ENCODE results near the gene TMEM129. TPM values are rescaled to one million over a fixed set of nuclear protein-coding genes. Genes with fewer than 3 reads are reported as not detected.

Gene TMEM129
- polyA plus RNA-seq, 1 donor from 2014 or later, result 46.1 TPM

- no peaks in the 10 kb centered on the region for H3K9me3 Mint-ChIP-seq
- no peaks in the 10 kb centered on the region for H3K4me1 Mint-ChIP-seq
- H3K27ac Mint-ChIP-seq, result no peak overlapping the region
- H3K27me3 Mint-ChIP-seq, result peaks cover 10% of the 10 kb centered on the region
- H3K4me3 Mint-ChIP-seq, result peak overlapping the region in 1 of 4 donors; percentile 50
- no peaks in the 10 kb centered on the region for H3K36me3 Mint-ChIP-seq
Observed at GRCh38 chr4:1762264-1763010, 41.3 kb upstream of the TMEM129 start.

DNA sequence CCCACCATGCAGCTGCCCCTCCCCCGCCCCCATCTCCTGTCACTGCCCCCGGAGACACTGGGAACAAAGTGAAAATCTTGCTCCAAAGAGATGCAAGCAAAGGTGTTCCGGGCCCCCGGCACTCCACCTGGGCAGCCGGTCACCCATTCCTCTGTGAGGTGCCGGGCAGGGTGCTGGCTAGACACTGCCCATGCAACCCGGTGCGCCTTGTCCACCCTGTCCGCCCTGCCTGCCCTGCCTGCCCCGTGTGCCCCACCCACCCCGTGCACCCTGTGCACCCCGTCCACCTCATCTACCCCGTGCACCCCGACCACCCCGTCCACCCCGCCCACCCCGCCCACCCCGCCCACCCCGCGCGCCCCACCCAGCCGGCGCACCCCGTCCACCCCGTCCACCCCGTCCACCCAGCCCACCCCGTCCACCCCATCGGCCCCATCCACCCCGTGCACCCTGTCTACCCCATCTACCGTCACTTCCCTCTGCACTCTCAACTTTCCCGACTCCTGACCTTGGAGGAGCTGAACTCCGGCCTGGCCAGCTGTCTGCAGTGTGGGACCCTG lies 40.1 kb upstream of the TMEM129 start:
- peaks cover 10% of the 10 kb centered on the region for H3K27me3 Mint-ChIP-seq
- H3K4me1 Mint-ChIP-seq, result no peaks in the 10 kb centered on the region
- no peak overlapping the region for H3K27ac Mint-ChIP-seq
- no peak overlapping the region for H3K4me3 Mint-ChIP-seq
- no peaks in the 10 kb centered on the region for H3K9me3 Mint-ChIP-seq
- no peaks in the 10 kb centered on the region for H3K36me3 Mint-ChIP-seq

DNA sequence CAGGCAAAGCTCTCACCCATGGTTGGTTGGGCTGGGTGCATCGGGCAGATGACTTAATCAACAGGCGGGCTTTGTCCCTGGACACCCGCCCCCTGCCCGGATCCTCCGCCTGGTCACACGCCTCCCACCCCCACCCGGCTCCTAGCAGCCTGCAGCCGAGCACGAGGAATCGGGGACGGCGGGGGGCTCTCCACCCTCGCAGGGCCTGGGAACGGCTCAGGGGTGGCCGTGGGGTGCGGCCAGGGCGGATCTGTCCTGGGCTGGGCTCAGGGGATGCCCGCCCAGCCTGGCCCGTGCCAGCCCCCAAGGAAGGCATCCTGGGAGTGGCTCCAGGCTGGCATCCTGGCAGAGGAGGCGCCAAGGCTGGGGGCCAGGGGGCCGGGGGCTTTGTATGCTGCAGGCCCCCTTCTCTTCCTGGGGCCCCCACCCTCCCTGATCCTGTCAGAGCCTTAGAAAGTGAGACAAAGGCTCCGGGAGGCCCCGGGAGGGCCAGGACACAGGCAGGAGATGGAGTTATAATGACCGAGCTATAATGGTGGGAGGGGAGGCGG lies 39.5 kb upstream of the TMEM129 start:
- Mint-ChIP-seq H3K27me3 (peaks cover 9% of the 10 kb centered on the region), H3K9me3 (no peaks in the 10 kb centered on the region), H3K4me3 (no peak overlapping the region), H3K27ac (no peak overlapping the region), H3K4me1 (no peaks in the 10 kb centered on the region), H3K36me3 (no peaks in the 10 kb centered on the region)

- no peaks in the 10 kb centered on the region for H3K36me3 Mint-ChIP-seq
Observed at GRCh38 chr4:1759818-1760223, 38.7 kb upstream of the TMEM129 start.

GRCh38 chr4:1759170-1759817 lies 38.2 kb upstream of the TMEM129 start:
- H3K36me3 Mint-ChIP-seq, result no peaks in the 10 kb centered on the region
- no peaks in the 10 kb centered on the region for H3K9me3 Mint-ChIP-seq
- peaks cover 5% of the 10 kb centered on the region for H3K27me3 Mint-ChIP-seq
- no peak overlapping the region for H3K27ac Mint-ChIP-seq
- no peaks in the 10 kb centered on the region for H3K4me1 Mint-ChIP-seq
- H3K4me3 Mint-ChIP-seq, result no peak overlapping the region

More at GRCh38 chr4:1759818-1760223, 38.7 kb upstream of the TMEM129 start:
- Mint-ChIP-seq H3K27me3 (peaks cover 6% of the 10 kb centered on the region), H3K4me3 (no peak overlapping the region), H3K9me3 (no peaks in the 10 kb centered on the region), H3K27ac (no peak overlapping the region), H3K4me1 (no peaks in the 10 kb centered on the region)

GRCh38 chr4:1758306-1759121 lies 37.4 kb upstream of the TMEM129 start:
- H3K36me3 Mint-ChIP-seq, result no peaks in the 10 kb centered on the region
- no peak overlapping the region for H3K4me3 Mint-ChIP-seq
- no peak overlapping the region for H3K27ac Mint-ChIP-seq
- no peaks in the 10 kb centered on the region for H3K4me1 Mint-ChIP-seq
- peaks cover 3% of the 10 kb centered on the region for H3K27me3 Mint-ChIP-seq
- no peaks in the 10 kb centered on the region for H3K9me3 Mint-ChIP-seq

GRCh38 chr4:1757836-1758235 lies 36.7 kb upstream of the TMEM129 start:
- no peaks in the 10 kb centered on the region for H3K9me3 Mint-ChIP-seq
- H3K27ac Mint-ChIP-seq, result no peak overlapping the region
- no peaks in the 10 kb centered on the region for H3K4me1 Mint-ChIP-seq
- no peak overlapping the region for H3K4me3 Mint-ChIP-seq
- peaks cover 3% of the 10 kb centered on the region for H3K27me3 Mint-ChIP-seq
- H3K36me3 Mint-ChIP-seq, result no peaks in the 10 kb centered on the region

DNA sequence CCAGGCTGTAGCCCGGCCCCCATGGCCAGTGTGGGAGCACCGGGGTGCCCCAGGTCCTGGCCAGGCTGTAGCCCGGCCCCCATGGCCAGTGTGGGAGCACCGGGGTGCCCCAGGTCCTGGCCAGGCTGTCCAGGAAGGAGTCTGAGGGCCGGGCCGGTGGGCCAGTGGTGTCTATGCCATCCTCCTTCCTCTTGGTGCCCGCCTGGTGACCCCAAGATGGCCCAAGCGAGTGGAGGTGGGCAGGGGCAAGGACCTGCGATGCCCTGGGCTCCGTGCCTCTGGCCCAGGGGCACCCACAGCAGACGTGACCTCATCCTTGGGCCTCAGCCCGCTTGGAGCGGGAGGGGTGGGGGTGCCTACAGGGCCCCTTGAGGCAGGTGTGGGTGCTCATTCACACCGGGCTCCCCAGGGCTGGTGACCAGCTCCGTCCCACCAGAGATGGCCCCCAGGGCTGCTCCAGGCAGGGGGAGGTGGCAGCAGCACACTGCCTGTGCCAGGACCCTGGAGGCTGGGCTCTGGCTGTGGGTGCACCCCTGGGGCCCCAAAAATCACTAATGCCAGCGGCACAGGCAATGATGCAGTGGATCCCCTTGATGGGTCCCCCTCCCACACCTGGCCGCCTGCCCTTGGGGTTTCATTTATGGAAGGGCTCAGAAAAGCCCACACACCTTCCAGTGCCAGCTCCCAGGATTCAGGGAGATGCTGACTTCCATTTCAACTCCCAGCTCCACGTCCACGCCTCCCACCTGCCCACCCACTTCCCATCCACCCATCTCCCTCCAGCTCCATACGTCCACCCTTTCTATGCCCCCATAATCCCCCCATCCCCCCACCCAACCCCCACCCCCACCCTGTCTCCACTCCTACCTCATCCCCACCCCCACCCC lies 36.0 kb upstream of the TMEM129 start:
- no peak overlapping the region for H3K4me3 Mint-ChIP-seq
- no peaks in the 10 kb centered on the region for H3K9me3 Mint-ChIP-seq
- H3K36me3 Mint-ChIP-seq, result no peaks in the 10 kb centered on the region
- H3K4me1 Mint-ChIP-seq, result no peaks in the 10 kb centered on the region
- H3K27ac Mint-ChIP-seq, result no peak overlapping the region
- H3K27me3 Mint-ChIP-seq, result no peaks in the 10 kb centered on the region

GRCh38 chr4:1756079-1756478 lies 35.0 kb upstream of the TMEM129 start:
- Mint-ChIP-seq H3K9me3 (no peaks in the 10 kb centered on the region), H3K36me3 (no peaks in the 10 kb centered on the region), H3K27ac (no peak overlapping the region), H3K4me3 (no peak overlapping the region), H3K27me3 (no peaks in the 10 kb centered on the region), H3K4me1 (no peaks in the 10 kb centered on the region)

GRCh38 chr4:1755297-1755696 lies 34.2 kb upstream of the TMEM129 start:
- no peak overlapping the region for H3K4me3 Mint-ChIP-seq

DNA sequence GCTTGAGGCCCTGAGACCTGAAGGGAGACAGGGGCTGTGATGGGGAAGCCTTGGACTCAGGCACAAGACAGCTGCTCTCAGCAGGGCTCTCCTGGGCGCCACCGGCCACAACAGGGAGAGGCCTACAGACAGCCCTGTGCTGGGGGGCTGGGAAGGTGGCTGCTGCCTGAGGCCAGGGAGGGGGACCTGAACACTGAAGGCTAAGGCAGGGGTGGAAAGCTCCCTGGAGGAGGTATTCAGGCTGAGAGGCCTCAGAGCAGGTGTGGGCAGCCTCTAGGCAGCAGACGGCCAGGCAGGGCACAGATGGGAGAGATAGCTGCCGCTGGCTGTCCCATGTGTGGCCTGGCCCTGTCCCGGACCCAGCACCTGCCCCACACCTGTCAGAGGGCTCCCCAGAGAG lies 33.2 kb upstream of the TMEM129 start:
- no peak overlapping the region for H3K27ac Mint-ChIP-seq
- no peaks in the 10 kb centered on the region for H3K36me3 Mint-ChIP-seq
- H3K27me3 Mint-ChIP-seq, result peaks cover 2% of the 10 kb centered on the region
- H3K4me1 Mint-ChIP-seq, result no peaks in the 10 kb centered on the region
- no peaks in the 10 kb centered on the region for H3K9me3 Mint-ChIP-seq
- no peak overlapping the region for H3K4me3 Mint-ChIP-seq

More at GRCh38 chr4:1755297-1755696, 34.2 kb upstream of the TMEM129 start:
- Mint-ChIP-seq H3K4me1 (no peaks in the 10 kb centered on the region), H3K27me3 (peaks cover 2% of the 10 kb centered on the region), H3K27ac (no peak overlapping the region), H3K36me3 (no peaks in the 10 kb centered on the region), H3K9me3 (no peaks in the 10 kb centered on the region)

- Mint-ChIP-seq H3K4me3 (no peak overlapping the region), H3K36me3 (no peaks in the 10 kb centered on the region), H3K27ac (no peak overlapping the region), H3K4me1 (no peaks in the 10 kb centered on the region), H3K9me3 (no peaks in the 10 kb centered on the region), H3K27me3 (peaks cover 2% of the 10 kb centered on the region)
Observed at GRCh38 chr4:1753697-1754311, 32.7 kb upstream of the TMEM129 start.

DNA sequence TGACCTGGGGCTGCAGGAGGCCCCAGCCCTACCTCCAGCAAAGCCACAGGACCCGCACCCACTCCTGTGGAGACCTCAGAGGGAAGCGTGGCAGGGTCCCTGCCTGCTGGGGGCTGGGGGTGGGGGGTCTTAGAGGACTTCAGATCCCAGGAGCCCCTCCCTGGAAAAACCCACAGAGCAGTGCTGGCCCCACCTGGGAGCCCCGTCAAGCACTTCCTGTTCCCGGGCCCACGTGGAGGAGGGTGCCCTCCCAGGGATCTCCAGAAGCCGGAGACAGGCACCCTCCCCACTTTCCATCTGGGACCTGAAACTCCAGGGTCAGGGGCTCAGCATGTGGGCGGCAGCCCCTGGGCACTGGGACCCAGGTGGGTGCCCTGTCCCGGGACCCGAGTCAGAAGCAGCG lies 32.2 kb upstream of the TMEM129 start:
- peaks cover 2% of the 10 kb centered on the region for H3K27me3 Mint-ChIP-seq
- no peaks in the 10 kb centered on the region for H3K9me3 Mint-ChIP-seq
- no peaks in the 10 kb centered on the region for H3K4me1 Mint-ChIP-seq
- no peaks in the 10 kb centered on the region for H3K36me3 Mint-ChIP-seq
- H3K4me3 Mint-ChIP-seq, result no peak overlapping the region
- no peak overlapping the region for H3K27ac Mint-ChIP-seq

All from IgD-negative memory B cell (primary cell).